Type B pancreatic cell (in vitro differentiated cells): ENCODE results near the gene DDC. TPM values are rescaled to one million over a fixed set of nuclear protein-coding genes. Genes with fewer than 3 reads are reported as not detected.
A peak's percentile ranks its signal among the peaks of the same experiment; 100 is the strongest.

Experiments
- DNase-seq: peaks from one replicate; pipeline ENCODE4 v3.0.0; 2021; ENCODE audit warnings: mixed read lengths; ENCODE audit not compliant: unreplicated experiment; ENCODE audit errors: extremely low spot score
- H3K27ac Mint-ChIP-seq: 2 replicates; pipeline ENCODE4 v1.8.0; 2021; ENCODE audit warnings: mild to moderate bottlenecking, mixed read lengths
- H3K27me3 Mint-ChIP-seq: 2 replicates; pipeline ENCODE4 v1.8.0; 2021; ENCODE audit warnings: mixed read lengths
- H3K36me3 Mint-ChIP-seq: 2 replicates; pipeline ENCODE4 v1.8.0; 2021; ENCODE audit warnings: mixed read lengths
- H3K4me1 Mint-ChIP-seq: one replicate; pipeline ENCODE4 v1.8.0; 2021; ENCODE audit warnings: mixed read lengths; ENCODE audit not compliant: unreplicated experiment
- H3K4me3 Mint-ChIP-seq: 2 replicates; pipeline ENCODE4 v1.8.0; 2021; ENCODE audit warnings: mild to moderate bottlenecking, mixed read lengths
- H3K9me3 Mint-ChIP-seq: 2 replicates; pipeline ENCODE4 v1.8.0; 2021; ENCODE audit warnings: mixed read lengths
- CTCF ChIP-seq: fragments of 200-600 bp; sonication (generic); conservative IDR thresholded peaks from 2 replicates; pipeline ENCODE4 v1.5.0; 2021; ENCODE audit warnings: antibody characterized with exemption, mild to moderate bottlenecking
- total RNA-seq: library from RNA; stranded (reverse); gene quantifications from 2 replicates; pipeline ENCODE4 v1.2.1, GENCODE V29; 2021; ENCODE audit warnings: low replicate concordance

DDC gene
- total RNA-seq, 1 donor from 2014 or later: 29.9 TPM

GRCh38 chr7:50596484-50596883 is 31.3 kb upstream of the DDC start:
- H3K27me3 Mint-ChIP-seq: no peaks in the 10 kb centered on the region
- TF ChIP-seq CTCF: no peak
- no peak for DNase-seq
- H3K9me3 Mint-ChIP-seq: no peaks in the 10 kb centered on the region
- peaks cover 25% of the 10 kb centered on the region for H3K36me3 Mint-ChIP-seq
- H3K27ac Mint-ChIP-seq: no peak overlapping the region
- no peak overlapping the region for H3K4me3 Mint-ChIP-seq
- peaks cover 11% of the 10 kb centered on the region for H3K4me1 Mint-ChIP-seq

- no peak overlapping the region for H3K27ac Mint-ChIP-seq
- peaks cover 10% of the 10 kb centered on the region for H3K4me1 Mint-ChIP-seq
- DNase-seq: peak; percentile 16
- no peak overlapping the region for H3K4me3 Mint-ChIP-seq
- peak; percentile 66 for TF ChIP-seq CTCF
- no peaks in the 10 kb centered on the region for H3K9me3 Mint-ChIP-seq
- no peaks in the 10 kb centered on the region for H3K27me3 Mint-ChIP-seq
- peaks cover 34% of the 10 kb centered on the region for H3K36me3 Mint-ChIP-seq
Measured at GRCh38 chr7:50595491-50596102, 30.4 kb upstream of the DDC start.

- Mint-ChIP-seq H3K27me3 (no peaks in the 10 kb centered on the region), H3K9me3 (no peaks in the 10 kb centered on the region), H3K4me1 (peaks cover 5% of the 10 kb centered on the region), H3K4me3 (no peak overlapping the region), H3K36me3 (peaks cover 35% of the 10 kb centered on the region), H3K27ac (no peak overlapping the region)
- DNase-seq: peak; percentile 7
- no peak for TF ChIP-seq CTCF
Measured at GRCh38 chr7:50594734-50595485, 29.7 kb upstream of the DDC start.

- Mint-ChIP-seq H3K27me3 (no peaks in the 10 kb centered on the region), H3K9me3 (no peaks in the 10 kb centered on the region), H3K4me3 (no peak overlapping the region)
Measured at GRCh38 chr7:50594136-50594535, 28.9 kb upstream of the DDC start.

GRCh38 chr7:50592940-50593339 is 27.7 kb upstream of the DDC start:
- TF ChIP-seq CTCF: no peak
- Mint-ChIP-seq H3K27me3 (no peaks in the 10 kb centered on the region), H3K27ac (no peak overlapping the region), H3K4me3 (no peak overlapping the region), H3K9me3 (no peaks in the 10 kb centered on the region), H3K36me3 (peaks cover 31% of the 10 kb centered on the region), H3K4me1 (no peaks in the 10 kb centered on the region)
- peak; percentile 56 for DNase-seq

More at GRCh38 chr7:50594136-50594535, 28.9 kb upstream of the DDC start:
- peaks cover 35% of the 10 kb centered on the region for H3K36me3 Mint-ChIP-seq
- peak; percentile 39 for DNase-seq
- TF ChIP-seq CTCF: no peak
- peaks cover 1% of the 10 kb centered on the region for H3K4me1 Mint-ChIP-seq
- H3K27ac Mint-ChIP-seq: no peak overlapping the region
